ENCODE measurements around the gene MUC3A.
"Not testable (repeated sequence)": the region's sequence is repeated elsewhere in the genome, so short reads cannot be mapped to it uniquely, and the experiment has no call there.

- TF ChIP-seq CTCF, POLR2A (IDR thresholded peaks at IDR 0.05): not testable (repeated sequence)
Measured at GRCh38 chr7:100919779-100920437, 29.4 kb upstream of the MUC3A start.
